AML-193 (cell line): ENCODE results near the gene LENG8.
"Not testable (repeated sequence)": the region's sequence is repeated elsewhere in the genome, so short reads cannot be mapped to it uniquely, and the experiment has no call there.

ENCODE experiments used
- DNase-seq, 2 experiments: peaks; one replicate each; lab custom pipeline; 2025; lab: John Stamatoyannopoulos, UW

LENG8 gene

DNA sequence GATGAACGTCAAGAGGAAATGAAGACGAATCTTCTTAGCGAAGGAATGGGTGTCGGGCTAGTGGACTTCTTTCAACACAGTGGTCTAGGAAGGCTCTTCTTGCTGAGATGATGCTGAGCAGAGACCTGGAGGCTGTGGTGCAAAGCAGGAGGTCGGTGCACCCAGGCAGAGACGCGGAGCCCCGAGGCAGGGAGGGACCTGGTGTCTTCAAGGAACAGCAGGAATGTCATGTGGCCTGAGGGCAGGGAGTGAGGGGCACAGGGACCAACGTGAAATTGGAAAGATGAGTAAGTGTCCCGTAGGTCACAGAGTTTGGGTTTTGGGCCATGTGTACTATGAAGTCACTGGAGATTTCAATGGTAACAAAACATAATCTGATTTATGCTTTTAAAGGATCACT, 35.5 kb downstream of the LENG8 start:
- DNase-seq: no peak

DNA sequence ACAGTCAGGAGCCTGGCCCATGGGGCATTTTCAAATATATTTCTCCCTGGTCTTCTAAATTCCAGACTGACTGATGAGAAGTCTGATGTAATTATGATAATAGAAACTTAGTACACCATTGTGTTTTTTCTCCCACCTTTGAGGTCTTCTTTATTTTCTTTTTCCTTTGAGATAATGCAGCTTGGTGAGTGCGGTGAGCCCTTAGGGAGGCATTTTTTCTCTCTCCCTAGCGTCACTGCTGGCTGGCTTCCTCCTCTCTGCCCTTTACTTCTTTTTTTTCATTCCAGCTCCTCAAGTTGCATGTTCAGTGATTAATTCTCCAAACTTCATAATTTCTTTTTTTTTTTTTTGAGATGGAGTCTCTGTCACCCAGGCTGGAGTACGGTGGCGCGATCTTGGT, 36.9 kb downstream of the LENG8 start:
- DNase-seq: peak; percentile 36 to 50

DNA sequence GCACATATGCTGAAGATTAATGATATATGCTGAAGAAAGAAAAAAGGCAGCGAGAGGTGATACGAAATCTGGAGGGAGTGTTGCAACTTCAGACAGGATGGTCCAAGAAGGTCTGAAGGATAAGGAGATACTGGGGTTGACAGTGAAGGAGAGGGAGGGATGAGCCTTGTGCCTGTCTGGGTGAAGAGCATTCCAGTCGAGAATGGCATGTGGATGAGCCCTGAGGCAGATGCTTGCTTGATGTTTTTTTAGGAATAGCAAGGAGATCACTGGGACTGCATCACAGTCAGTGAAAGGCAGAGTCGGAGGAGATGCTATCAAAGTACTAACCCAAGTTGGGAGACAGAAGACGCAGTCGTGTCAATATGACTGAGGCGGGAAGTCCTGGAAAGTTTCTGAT, 40.3 kb downstream of the LENG8 start:
- no peak for DNase-seq

DNA sequence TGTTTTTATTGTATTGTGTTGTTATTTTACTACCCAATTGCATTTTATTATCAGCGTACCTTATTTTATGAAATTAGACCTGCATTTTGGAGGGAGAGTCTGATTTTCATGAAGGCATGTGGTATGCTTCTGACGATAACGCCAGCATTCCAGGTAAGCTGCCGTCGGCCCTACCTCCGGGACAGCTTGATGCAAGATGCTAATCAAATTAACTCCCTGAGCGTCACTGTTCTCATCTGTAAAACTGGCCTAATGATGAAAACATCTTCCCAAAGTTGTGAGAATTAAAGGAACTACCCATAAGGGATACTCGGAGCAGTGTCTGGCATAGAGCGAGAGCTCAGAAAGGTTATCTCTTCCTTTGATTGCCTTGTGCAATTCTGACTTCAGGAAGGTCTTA, 40.8 kb downstream of the LENG8 start:
- no peak for DNase-seq

DNA sequence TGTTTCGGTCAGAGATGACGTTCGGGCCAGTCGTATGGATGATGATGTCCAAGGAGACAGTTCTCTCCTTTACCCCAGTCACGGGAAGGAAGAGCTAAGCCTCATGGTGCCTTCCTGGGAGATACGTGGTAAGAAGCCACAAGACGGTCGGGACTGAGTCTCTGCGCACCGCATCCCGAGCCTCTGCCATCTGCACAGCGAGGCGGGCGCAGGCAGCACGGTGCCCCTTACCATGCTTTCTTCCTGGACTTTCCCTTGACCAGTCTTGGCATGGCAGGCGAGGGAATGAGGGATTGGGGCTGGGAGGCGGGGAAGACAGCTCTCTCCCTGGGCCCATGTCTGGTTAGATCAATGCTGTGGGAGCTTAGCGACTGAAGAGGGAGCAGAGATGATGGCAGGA, 43.6 kb downstream of the LENG8 start:
- no peak for DNase-seq

DNA sequence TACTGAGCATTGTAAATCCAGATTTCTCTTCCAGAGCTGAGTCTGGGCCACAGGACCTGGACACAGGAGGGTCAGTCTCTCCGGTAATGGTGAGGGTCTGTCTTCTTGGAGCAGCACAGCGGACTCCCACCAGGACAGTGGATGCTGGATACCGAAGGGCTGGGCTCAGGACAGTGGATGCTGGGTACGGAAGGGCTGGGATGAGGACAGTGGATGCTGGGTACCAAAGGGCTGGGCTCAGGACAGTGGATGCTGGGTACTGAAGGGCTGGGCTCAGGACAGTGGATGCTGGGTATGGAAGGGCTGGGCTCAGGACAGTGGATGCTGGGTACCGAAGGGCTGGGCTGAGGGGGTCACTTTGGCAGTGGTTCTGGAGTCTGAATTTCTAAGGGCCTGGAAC, 44.1 kb downstream of the LENG8 start:
- DNase-seq: not testable (repeated sequence)

DNA sequence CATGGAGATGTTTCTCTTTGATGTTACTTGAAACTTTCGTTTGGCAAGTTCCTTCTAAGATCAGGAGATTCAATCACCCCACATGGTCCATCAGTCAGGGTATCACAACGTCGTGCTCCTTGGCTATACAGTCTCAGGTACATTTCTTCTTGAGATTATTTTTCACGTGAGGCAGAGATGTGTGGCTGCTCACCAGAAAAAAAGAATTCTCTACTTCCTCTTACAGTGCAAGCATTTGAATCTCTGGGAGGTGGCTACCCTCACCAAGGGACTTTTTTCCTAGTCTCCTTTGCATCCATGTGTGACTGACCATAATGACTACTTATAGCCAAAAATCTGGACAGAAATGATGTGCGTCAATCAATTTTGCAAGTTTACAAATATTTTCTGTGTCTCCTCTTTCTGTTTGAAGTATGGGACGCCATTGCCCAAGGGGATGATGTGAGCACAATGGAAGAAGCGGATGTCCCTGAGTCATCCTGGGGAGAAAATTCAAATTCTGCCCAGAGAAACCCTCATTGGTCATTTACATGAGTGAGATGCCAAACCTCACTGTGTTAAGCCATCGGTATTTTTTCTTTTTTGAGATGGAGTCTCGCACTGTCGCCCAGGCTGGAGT, 45.1 kb downstream of the LENG8 start:
- no peak for DNase-seq

DNA sequence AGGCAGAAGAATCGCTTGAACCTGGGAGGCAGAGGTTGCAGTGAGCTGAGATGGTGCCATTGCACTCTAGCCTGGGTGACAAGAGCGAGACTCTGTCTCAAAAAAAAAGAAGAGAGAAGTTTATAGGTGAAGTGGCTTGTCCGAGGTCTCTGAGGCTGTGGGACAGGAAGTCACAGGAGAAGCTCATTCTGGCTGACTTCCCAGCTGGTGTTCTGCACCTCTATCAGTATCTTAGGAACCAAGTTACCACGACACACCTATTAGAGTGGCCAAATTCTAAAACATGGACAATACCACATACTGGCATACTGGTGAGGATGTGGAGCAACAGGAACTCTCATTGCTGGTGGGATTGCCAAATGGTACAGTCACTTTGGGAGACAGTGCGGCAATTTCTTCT, 46.3 kb downstream of the LENG8 start:
- DNase-seq: not testable (repeated sequence)

DNA sequence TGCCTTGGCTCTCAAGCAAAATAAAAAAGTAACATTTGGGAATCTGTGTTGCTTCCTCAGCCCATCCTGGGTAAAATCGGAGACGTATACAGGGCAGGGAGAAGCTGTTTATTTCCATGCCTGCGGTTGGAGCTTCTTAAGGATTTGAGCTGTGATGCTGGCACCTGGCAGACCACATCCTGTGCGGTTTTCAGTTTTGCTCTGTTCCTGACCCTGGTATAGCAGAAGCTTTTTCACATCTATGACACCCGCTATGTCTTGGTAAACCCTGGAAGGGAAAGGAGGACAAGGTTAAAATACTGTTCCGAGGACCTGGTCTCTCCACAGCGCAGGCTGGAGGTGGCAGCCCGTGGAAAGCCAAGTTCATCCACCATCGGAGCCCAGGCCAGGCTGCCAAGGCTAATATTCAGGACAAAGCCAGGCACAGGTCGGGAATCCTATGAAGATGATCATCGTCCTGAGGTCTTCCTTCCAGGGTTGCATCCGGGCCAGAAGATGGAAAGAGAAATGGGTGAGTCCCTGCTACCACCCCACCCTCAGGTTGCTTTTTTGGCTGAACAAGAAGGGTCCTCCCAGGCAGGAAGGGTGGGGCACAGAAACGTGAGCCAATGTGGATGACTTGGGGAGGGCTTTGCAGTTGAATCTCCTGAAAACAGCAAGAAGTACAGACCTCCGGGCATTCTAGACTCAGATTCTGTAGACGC, 48.9 kb downstream of the LENG8 start:
- not testable (repeated sequence) for DNase-seq

DNA sequence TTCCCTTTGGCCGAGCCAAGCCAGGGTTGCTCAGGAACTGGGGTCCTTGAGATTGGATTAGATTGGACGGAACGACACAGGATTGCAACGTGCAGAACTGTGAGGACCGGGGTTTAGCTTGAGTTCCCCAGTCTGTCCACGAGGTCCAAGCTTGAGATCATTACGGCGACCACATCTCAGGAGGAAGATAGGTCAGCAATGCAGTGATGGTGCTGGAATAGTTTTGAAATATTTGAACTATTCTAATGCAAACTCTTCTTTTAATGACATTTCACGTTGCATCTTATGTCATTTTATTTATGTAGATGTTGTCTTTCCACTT, 49.4 kb downstream of the LENG8 start:
- not testable (repeated sequence) for DNase-seq

DNA sequence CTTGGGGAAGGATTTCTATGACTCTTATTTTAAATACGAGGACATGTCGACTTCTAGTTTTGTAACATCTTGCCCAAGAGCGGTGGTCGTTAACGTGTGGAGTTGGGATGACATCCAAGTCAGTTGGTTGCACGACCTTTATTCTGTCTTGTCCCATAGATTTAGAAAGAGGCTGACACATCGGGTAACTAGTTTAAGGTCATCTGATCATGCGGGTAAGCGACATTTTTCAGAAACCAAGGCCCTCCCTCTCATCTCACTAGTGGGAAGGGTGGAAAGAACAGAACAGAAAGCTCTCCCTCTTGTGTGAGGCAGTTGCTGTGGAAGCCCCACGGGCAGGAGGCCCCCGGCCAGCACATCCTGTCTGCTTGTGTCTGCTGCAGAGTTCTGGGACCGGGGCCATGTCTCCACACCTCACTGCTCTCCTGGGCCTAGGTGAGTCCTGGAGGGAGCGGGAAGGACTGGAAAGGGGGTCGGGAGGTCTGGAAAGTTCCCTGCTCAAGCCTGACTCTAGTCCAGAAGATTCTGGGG, 53.6 kb downstream of the LENG8 start, which contains the start of gene LAIR2:
Gene LAIR2 (plus strand): TSS at position 314 of the 531 bp plus-strand sequence. CDS start 88 bp downstream, at position 402.
- no peak for DNase-seq

DNA sequence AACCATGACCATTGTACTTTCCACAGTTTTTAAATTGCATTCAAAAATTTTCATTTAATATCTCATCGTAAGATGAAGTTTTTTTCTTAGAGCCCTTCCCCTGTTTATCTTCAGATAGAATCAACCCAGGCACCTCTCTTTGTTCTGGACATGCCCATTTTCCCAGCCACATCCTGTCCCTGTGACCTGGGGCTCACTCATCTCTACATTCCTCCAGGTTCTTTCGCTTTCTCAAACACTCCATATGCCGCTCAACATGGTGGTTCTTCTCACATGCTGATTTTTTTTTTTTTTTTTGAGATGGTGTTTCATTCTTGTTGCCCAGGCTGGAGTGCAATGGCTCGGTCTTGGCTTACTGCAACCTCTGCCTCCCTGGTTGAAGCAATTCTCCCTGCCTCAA, 56.5 kb downstream of the LENG8 start:
- not testable (repeated sequence) for DNase-seq

DNA sequence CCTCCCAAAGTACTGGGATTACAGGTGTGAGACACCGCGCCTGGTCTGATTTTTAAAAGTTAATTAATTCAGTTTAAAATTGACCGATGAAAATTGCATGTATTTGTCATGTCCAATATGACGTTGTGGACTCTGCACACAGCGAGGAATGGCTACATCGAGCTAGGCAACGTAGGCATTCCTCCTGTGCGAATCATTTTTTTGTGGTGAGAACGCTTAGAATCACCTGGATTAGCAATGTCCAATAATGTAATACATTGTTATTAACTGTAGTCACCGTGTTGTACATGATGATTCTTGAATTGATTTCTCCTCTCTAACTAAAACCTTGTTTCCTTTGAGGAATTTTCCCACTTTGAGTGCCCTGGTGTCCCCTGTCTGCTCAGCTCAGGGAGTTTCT, 57.1 kb downstream of the LENG8 start:
- no peak for DNase-seq

DNA sequence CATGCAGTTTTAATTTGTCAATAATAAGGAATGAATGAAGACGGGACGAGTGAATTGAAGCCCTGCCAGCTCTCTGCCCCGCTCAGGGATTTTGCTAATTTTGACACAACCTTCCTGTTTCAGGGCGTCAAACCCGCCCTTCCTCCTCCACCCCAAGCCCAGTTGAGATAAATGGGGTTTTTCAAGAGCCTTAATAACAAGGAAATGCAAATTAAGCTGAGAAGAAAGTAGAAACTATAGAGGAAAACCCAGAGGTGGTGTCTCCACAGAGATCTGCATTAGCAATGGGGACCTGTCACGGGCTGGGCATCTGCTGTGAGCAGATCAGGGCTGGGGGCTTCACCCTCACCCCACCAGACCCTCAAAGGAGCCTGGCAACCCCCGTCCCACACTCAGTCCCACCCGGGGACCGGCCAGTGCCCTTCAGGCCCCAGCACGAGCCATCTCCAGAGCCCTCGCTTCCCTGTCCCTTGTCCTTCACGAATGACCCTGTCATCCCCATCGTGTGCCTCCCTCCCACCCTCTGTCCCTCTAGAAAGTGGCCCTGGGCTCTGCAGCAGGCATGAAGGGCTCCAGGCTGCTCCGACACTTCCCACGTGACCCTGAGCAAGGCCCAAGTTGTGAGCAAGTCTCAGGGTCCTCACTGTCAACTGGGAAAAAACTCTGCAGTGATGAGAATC, 58.2 kb downstream of the LENG8 start:
- not testable (repeated sequence) for DNase-seq

DNA sequence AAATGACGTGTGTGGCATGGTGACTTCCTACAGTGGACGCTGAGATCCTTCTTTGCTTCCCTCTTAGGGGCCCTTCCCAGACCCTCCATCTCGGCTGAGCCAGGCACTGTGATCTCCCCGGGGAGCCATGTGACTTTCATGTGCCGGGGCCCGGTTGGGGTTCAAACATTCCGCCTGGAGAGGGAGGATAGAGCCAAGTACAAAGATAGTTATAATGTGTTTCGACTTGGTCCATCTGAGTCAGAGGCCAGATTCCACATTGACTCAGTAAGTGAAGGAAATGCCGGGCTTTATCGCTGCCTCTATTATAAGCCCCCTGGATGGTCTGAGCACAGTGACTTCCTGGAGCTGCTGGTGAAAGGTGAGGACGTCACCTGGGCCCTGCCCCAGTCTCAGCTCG, 58.8 kb downstream of the LENG8 start:
- no peak for DNase-seq

DNA sequence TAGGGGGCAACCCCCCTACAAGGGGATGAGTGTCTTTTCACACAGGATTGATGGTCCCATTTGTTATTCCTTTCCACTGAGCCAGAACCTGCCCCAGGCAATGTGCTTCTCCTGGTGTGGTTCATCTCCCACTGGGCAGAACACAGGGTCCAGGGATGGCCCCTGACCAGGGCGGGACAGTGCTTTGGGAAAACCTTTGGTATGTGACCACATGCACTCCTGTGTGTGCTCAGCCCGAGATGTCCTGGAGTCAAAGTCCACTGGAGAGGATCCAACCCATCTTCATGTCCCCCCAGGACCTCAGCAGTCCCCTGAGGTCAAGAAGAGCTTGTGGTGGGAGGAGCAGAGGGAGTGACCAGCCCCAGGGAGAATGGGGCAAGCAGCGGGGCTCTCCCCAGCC, 59.5 kb downstream of the LENG8 start:
- not testable (repeated sequence) for DNase-seq

DNA sequence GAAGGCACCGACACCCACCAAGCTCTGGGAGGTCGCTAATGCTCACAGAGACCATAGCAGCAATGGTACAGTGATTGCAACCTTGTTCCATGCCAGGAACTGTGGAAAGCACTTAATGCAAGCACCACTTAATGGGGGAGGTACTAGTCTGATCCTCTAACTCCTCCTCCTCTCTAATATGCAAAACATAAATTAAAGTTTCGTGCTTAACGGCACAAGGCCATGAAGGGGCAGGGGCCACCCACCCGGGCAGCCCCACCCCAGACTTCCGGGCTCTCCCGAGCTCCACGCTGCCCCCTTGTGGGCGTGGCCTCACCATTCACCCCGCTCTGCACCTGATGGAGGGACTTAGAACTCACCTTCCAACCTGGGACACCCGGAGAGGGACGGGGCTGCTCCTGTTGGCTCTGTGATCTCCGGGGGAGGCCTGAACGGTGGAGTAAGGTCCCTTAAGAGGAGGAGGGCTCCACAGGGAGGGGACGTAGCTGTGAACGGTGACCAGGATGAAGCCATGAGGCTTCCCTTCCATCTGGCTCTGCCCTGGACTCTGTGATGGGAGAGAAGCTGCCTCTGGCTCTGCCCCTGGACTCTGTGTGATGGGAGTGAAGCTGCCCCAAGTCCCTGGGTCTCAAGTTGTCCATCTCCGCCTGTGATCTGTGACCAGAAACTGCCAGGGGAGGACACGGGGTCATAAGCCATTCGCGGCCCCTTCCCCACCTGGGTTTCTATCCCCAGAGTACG, 60.4 kb downstream of the LENG8 start:
- DNase-seq: not testable (repeated sequence)
